OCI-M1 (cell line): Measurements from ENCODE around the gene SLC1A5.

ENCODE experiments used
- DNase-seq: peaks from one replicate; lab custom pipeline; 2025; lab: John Stamatoyannopoulos, UW

SLC1A5 gene

DNA sequence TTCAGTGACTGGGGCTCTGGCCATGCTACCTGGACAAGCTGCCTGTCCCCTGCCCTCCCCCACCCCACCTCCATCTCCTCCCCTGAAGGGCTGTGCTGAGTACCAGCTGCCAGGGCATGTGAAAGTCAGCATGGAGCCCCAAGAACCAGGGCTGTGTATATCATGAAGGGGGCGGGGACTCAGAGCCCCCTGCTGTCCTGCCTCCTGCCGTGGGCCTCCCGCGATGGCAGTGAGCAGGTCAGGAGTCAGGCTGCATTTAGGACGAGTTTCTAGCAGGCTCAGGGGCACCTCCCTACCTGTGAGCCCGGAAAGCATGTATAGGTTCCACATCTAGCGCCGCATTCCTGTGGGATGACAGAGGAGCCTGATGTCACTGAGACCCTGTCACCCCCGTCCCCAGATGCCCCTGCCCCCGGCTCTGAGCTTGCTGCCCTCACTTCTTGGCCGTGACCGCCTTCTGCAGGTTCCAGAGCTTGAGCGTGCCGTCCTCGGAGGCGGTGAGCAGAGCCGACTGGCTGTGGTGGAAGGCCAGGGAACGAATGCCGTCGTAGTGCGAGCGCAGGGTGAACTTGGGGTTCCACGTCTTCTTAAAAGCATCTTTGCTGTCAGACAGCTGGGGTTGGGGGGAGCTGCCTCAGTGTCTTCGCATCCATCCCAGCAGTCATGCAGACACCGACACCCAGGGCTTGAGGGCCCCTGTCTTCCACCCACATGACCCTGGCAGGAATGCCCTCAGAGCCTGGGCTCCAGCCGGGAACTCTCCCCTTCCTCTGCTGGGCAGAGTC is 63.2 kb downstream of the SLC1A5 start:
- DNase-seq, result no peak
